Mammary microvascular endothelial cell (primary cell): ENCODE results near the gene ZRANB1. TPM values are rescaled to one million over a fixed set of nuclear protein-coding genes. Genes with fewer than 3 reads are reported as not detected.

Experiments
- total RNA-seq: library from RNA; depleted of rRNA; stranded (reverse); fragments of >200 nt; gene quantifications from 2 replicates; pipeline ENCODE4 v1.2.3, GENCODE V29; 2015

Gene ZRANB1
- 10.0 and 11.3 TPM in 2 replicates for total RNA-seq

DNA sequence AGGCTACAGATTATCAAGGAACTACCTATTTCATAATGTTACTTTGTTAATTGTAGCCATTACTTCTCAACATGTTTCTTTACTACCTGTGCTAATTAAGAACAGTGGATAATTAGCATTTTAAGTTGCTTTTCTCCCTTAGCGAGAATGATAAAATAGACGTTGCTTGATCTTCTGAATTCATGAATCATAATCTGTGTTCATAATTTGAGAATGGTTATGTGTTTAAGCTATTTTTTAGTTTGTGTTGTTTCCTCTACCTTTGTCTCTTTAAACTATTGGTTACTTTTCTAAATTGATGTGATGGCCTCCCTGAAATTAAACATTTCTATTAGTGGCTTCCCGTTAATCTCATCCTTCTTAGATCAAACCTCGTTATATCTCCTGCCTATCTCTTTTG, at the start of gene ZRANB1:
Gene ZRANB1 (plus strand): TSS at position 301 of the 400 bp plus-strand sequence. CDS start 371 bp downstream, outside the sequence.

Other genes with a start within 250 kb of the ZRANB1 start
- 18.8 and 19.7 TPM in 2 replicates for gene FAM53B, start 197.7 kb upstream of the ZRANB1 start, total RNA-seq
- gene EEF1AKMT2, start 150.2 kb upstream of the ZRANB1 start, total RNA-seq, result 12.9 and 16.0 TPM in 2 replicates
- gene ABRAXAS2, start 140.3 kb upstream of the ZRANB1 start, total RNA-seq, result 13.2 and 14.1 TPM in 2 replicates
- gene CTBP2, start 218.4 kb downstream of the ZRANB1 start, total RNA-seq, result 81.1 and 86.5 TPM in 2 replicates